LNCaP clone FGC (cell line): ENCODE measurements around the gene HDGFL3.

ENCODE experiments used
- DNase-seq: peaks from one replicate; pipeline ENCODE4 v3.0.0-alpha.2; 2011; ENCODE audit warnings: low read depth
- H3K4me3 ChIP-seq: 2 replicates; pipeline ENCODE4 v1.5.1; 2011; ENCODE audit warnings: mild to moderate bottlenecking, low read depth, low read length, control low read depth
- TF ChIP-seq, protein P1 (sequence below): IDR thresholded peaks from 2 replicates; pipeline ENCODE4 v1.5.1; 2012; ENCODE audit warnings: mild to moderate bottlenecking; ENCODE audit not compliant: control insufficient read depth, insufficient read depth; ENCODE audit errors: extremely low read depth

HDGFL3 gene

GRCh38 chr15:83207660-83208366 is at the start of gene HDGFL3:
TSS of gene HDGFL3 (minus strand) at chr15:83207823. CDS start at chr15:83207414, 409 bp downstream.
- peak within 1 kb of the TSS; percentile 55 for H3K4me3 ChIP-seq
- DNase-seq, result no peak
- TF ChIP-seq, protein P1, sequence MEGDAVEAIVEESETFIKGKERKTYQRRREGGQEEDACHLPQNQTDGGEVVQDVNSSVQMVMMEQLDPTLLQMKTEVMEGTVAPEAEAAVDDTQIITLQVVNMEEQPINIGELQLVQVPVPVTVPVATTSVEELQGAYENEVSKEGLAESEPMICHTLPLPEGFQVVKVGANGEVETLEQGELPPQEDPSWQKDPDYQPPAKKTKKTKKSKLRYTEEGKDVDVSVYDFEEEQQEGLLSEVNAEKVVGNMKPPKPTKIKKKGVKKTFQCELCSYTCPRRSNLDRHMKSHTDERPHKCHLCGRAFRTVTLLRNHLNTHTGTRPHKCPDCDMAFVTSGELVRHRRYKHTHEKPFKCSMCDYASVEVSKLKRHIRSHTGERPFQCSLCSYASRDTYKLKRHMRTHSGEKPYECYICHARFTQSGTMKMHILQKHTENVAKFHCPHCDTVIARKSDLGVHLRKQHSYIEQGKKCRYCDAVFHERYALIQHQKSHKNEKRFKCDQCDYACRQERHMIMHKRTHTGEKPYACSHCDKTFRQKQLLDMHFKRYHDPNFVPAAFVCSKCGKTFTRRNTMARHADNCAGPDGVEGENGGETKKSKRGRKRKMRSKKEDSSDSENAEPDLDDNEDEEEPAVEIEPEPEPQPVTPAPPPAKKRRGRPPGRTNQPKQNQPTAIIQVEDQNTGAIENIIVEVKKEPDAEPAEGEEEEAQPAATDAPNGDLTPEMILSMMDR, result peak; percentile 46

- TF ChIP-seq, protein P1, result no peak
- DNase-seq, result no peak
- no peak overlapping the region for H3K4me3 ChIP-seq
Measured at GRCh38 chr15:83250781-83251180, 43.2 kb upstream of the HDGFL3 start.

DNA sequence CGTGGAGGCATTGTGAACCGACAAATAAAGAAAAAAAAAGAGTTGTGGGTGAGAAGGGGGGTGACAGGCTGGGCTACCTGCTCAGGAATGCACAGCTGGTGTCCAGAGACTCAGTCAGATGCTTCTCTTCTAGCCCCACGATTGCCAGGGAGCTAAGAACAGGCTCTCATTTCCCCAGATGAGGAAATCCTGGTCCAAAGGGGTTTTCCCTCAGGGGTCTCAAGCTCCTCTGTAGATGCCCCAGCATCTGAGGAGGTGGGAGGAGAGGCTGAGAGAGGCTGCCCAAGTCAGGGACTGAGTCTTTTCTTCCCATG is 41.4 kb upstream of the HDGFL3 start:
- H3K4me3 ChIP-seq, result no peak overlapping the region
- TF ChIP-seq, protein P1, result no peak
- no peak for DNase-seq

- TF ChIP-seq, protein P1, result peak; percentile 79
- peak; percentile 43 for DNase-seq
- H3K4me3 ChIP-seq, result no peak overlapping the region
Measured at GRCh38 chr15:83248151-83249029, 40.8 kb upstream of the HDGFL3 start.

- DNase-seq, result no peak
- TF ChIP-seq, protein P1, result no peak
Measured at GRCh38 chr15:83243634-83244033, 36.0 kb upstream of the HDGFL3 start.

GRCh38 chr15:83230242-83230641 is 22.6 kb upstream of the HDGFL3 start:
- TF ChIP-seq, protein P1, result no peak
- no peak overlapping the region for H3K4me3 ChIP-seq
- no peak for DNase-seq

More at GRCh38 chr15:83243634-83244033, 36.0 kb upstream of the HDGFL3 start:
- H3K4me3 ChIP-seq, result no peak overlapping the region
